H1 (cell line): ENCODE measurements around the gene CPT1A.

Experiments used
- CBX5 ChIP-seq: fragments of 300-800, 300-1000 bp; sonication (generic); IDR thresholded peaks from 2 replicates; pipeline ENCODE4 v1.7.1; 2016; ENCODE audit warnings: antibody characterized with exemption, low read length, low read depth
- CTCF ChIP-seq, 3 experiments: IDR thresholded peaks; 1 replicate in 2 of 3; 2 replicates in 1 of 3; pipeline versions ENCODE4 v1.5.1 to v1.6.1; 2011; ENCODE audit warnings: low read length in 3 of 3, mild to moderate bottlenecking in 3 of 3, inconsistent platforms in 2 of 3, low read depth in 1 of 3, moderate library complexity in 1 of 3; ENCODE audit not compliant: insufficient read depth in 1 of 3; ENCODE audit errors: control extremely low read depth in 1 of 3
- EZH2 ChIP-seq: fragments of 200-600 bp; sonication (generic); IDR thresholded peaks from 2 replicates; pipeline ENCODE4 v1.7.1; 2012; ENCODE audit warnings: low read depth, mild to moderate bottlenecking, moderate library complexity, low read length, inconsistent platforms; ENCODE audit not compliant: severe bottlenecking
- HDAC2 ChIP-seq, 2 experiments: fragments of 300-600 bp in 1 of 2; sonication (generic) in 1 of 2; IDR thresholded peaks; 2 replicates each; pipeline ENCODE4 v1.6.1; 2011 to 2012; ENCODE audit warnings: low read depth in 2 of 2, low read length in 2 of 2, mild to moderate bottlenecking in 2 of 2, moderate library complexity in 2 of 2, borderline replicate concordance in 1 of 2, inconsistent platforms in 1 of 2
- JUN ChIP-seq: IDR thresholded peaks from 2 replicates; pipeline ENCODE4 v1.6.1; 2011; ENCODE audit warnings: low read depth, mild to moderate bottlenecking, improper control_type of control experiment, low read length
- JUND ChIP-seq: IDR thresholded peaks from 2 replicates; pipeline ENCODE4 v1.6.1; 2011; ENCODE audit warnings: mild to moderate bottlenecking, improper control_type of control experiment, low read length
- POLR2AphosphoS5 ChIP-seq: IDR thresholded peaks from 2 replicates; pipeline ENCODE4 v1.6.1; 2011; ENCODE audit warnings: low read depth, low read length
- RFX5 ChIP-seq: IDR thresholded peaks from 2 replicates; pipeline ENCODE4 v1.6.1; 2011; ENCODE audit warnings: low read depth, low read length, improper control_type of control experiment, borderline replicate concordance
- SP1 ChIP-seq: IDR thresholded peaks from 2 replicates; pipeline ENCODE4 v1.6.1; 2011; ENCODE audit warnings: low read depth, low read length
- ZNF274 ChIP-seq: IDR thresholded peaks from 2 replicates; pipeline ENCODE4 v1.7.0; 2012; ENCODE audit warnings: low read length, borderline replicate concordance; ENCODE audit errors: extremely low read depth

- TF ChIP-seq SP1, result no peak
- no peak for TF ChIP-seq RFX5
- no peak for TF ChIP-seq JUN
- no peak for TF ChIP-seq POLR2AphosphoS5
- TF ChIP-seq JUND, result no peak
- no peak for TF ChIP-seq EZH2
- TF ChIP-seq CBX5, result no peak
- TF ChIP-seq CTCF (IDR thresholded peaks at IDR 0.05; ENCODE audit: control extremely low read depth in 1 of 3, insufficient read depth in 1 of 3, low read depth in 1 of 3, low read length in 3 of 3), result no peak
- TF ChIP-seq ZNF274, result no peak
- no peak for TF ChIP-seq HDAC2 (IDR thresholded peaks at IDR 0.05; ENCODE audit: borderline replicate concordance in 1 of 2, low read depth in 2 of 2, low read length in 2 of 2)
These were observed 59.0 kb downstream of the CPT1A start for GRCh38 chr11:68782711-68783110.
